SJCRH30 (cell line): ENCODE data around the gene CELSR1. TPM values are rescaled to one million over a fixed set of nuclear protein-coding genes. Genes with fewer than 3 reads are reported as not detected.
A peak's percentile ranks its signal among the peaks of the same experiment; 100 is the strongest.

Experiments used
- DNase-seq, 2 experiments: peaks; one replicate each; pipeline ENCODE4 v3.0.0-alpha.2; 2015 to 2020
- H3K27ac ChIP-seq: fragments of 250-450 bp; sonication (Bioruptor Pico); 2 replicates; pipeline ENCODE4 v1.5.1; 2020; ENCODE audit warnings: mild to moderate bottlenecking, moderate library complexity
- H3K27me3 ChIP-seq: fragments of 250-450 bp; sonication (Bioruptor Pico); 2 replicates; pipeline ENCODE4 v1.5.1; 2020; ENCODE audit warnings: mild to moderate bottlenecking, moderate library complexity
- H3K36me3 ChIP-seq: fragments of 250-450 bp; sonication (Bioruptor Pico); 2 replicates; pipeline ENCODE4 v1.5.1; 2020; ENCODE audit warnings: mild to moderate bottlenecking, moderate library complexity
- H3K4me1 ChIP-seq: fragments of 250-450 bp; sonication (Bioruptor Pico); 2 replicates; pipeline ENCODE4 v1.5.1; 2020; ENCODE audit warnings: mild to moderate bottlenecking, moderate library complexity
- H3K4me3 ChIP-seq: fragments of 250-450 bp; sonication (Bioruptor Pico); 2 replicates; pipeline ENCODE4 v1.5.1; 2020; ENCODE audit warnings: mild to moderate bottlenecking, moderate library complexity
- H3K9me3 ChIP-seq: fragments of 250-450 bp; sonication (Bioruptor Pico); replicated peaks from 2 replicates; pipeline ENCODE4 v1.5.1; 2020; ENCODE audit warnings: mild to moderate bottlenecking, moderate library complexity
- total RNA-seq: library from RNA; depleted of rRNA; stranded (reverse); fragments of >200 nt; shearing (Covaris generic); gene quantifications from 2 replicates; pipeline ENCODE4 v1.2.3, GENCODE V29; 2014

Gene CELSR1
- total RNA-seq, 1 experiment from 2014 or later = not detected

DNA sequence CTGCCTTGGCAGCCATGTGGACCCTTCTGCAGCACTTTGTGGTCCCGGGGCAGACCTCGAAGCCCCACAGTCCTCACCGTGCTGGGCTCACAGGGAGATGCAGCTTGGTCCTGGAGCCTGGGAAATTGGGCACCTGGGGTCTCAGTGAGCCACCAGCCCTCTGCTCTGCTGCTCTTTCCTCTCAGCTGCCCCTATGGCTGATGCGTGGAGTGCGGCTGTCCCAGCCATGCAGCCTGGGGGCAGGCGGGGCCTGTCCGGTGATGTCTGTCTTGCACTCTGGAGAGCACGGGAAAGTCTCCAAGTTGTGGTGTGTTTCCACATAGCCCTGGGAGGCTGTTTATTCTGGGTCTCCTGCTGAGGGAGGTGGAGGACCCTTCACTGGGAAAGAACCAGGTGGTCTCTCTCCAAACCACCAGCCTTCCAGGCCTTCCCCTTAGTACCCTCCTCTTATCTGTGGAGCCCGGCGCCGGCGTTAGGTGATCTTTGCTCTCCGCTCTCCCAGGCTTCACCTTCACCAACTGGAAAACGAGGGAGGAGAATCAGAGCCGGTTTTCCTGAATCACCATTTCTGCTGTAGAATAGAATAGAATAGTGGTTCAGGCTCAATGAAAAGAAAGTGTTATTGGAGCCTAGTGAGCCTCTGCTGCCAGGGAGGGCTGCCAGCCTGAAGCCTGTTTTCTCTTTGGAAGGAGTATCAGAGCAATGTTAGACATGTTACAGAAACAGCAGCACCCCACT, 41.6 kb upstream of the CELSR1 start:
- Histone ChIP-seq H3K9me3 (no peaks in the 10 kb centered on the region), H3K4me3 (no peak overlapping the region), H3K27me3 (peaks cover 9% of the 10 kb centered on the region; the same call in 1 of the 2 replicates), H3K4me1 (no peaks in the 10 kb centered on the region), H3K36me3 (no peaks in the 10 kb centered on the region), H3K27ac (no peak overlapping the region)
- DNase-seq = peak in 1 of 2 experiments; percentile 35

GRCh38 chr22:46578251-46578823, 40.9 kb upstream of the CELSR1 start:
- H3K27ac ChIP-seq = no peak overlapping the region
- peaks cover 11% of the 10 kb centered on the region; the same call in 1 of the 2 replicates for H3K27me3 ChIP-seq
- no peaks in the 10 kb centered on the region for H3K9me3 ChIP-seq
- no peaks in the 10 kb centered on the region for H3K4me1 ChIP-seq
- DNase-seq = no peak
- no peaks in the 10 kb centered on the region for H3K36me3 ChIP-seq
- H3K4me3 ChIP-seq = no peak overlapping the region

- no peaks in the 10 kb centered on the region for H3K9me3 ChIP-seq
- H3K27me3 ChIP-seq = peaks cover 11% of the 10 kb centered on the region; the same call in 1 of the 2 replicates
- H3K4me3 ChIP-seq = peak overlapping the region; percentile 60
- H3K4me1 ChIP-seq = no peaks in the 10 kb centered on the region
- no peak for DNase-seq
- no peaks in the 10 kb centered on the region for H3K36me3 ChIP-seq
- H3K27ac ChIP-seq = no peak overlapping the region
These were observed 40.2 kb upstream of the CELSR1 start for GRCh38 chr22:46577368-46578249.

DNA sequence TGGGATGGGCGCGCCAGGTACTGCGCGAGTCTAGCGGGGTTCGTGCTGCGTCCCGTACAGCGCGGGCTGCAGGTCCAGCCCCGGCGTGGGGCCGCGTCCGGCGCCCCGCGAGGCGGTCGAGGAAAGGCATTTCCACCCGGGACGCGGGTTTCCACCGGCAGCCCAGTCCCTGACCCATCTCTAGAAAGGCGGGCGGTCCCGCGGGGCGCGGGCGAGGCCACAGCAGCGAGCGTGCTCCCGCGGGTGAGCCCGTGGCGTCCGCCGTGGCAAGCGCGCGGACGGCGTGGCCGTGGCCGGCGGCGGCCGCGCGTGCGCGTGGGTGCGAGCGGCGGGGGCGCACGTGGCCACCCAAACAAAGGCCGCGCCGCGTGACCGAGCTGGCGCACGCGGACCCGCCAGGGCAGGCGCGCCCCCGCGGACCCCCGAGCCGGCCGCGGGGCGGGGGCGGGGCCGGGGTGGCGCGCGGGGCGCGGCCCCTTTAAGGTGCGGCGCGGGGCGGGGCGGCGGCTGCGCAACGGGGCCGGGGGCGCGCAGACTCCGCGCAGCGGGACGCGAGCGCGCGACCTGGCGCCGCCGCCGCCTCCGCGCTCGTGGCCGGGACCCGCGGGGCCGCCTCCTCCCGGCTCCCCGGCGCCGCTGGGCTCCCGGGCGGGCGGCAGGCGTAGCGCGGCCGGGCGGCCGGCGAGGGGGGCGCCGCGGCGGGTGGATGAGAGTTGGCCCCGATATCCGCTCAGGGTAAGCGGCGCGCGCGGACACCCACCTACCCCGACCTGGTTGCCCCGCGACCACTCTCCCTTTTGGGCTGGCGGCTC, 39.3 kb upstream of the CELSR1 start:
- DNase-seq = peak; percentile 34 to 67
- H3K4me3 ChIP-seq = peak overlapping the region; percentile 60
- H3K36me3 ChIP-seq = no peaks in the 10 kb centered on the region
- no peak overlapping the region for H3K27ac ChIP-seq
- no peaks in the 10 kb centered on the region for H3K4me1 ChIP-seq
- H3K27me3 ChIP-seq = peaks cover 11% of the 10 kb centered on the region; the same call in 1 of the 2 replicates
- H3K9me3 ChIP-seq = no peaks in the 10 kb centered on the region; the same call in 1 of the 2 replicates

- no peaks in the 10 kb centered on the region for H3K36me3 ChIP-seq
- peak overlapping the region; percentile 53 for H3K4me3 ChIP-seq
- H3K27ac ChIP-seq = no peak overlapping the region
- DNase-seq = no peak
- no peaks in the 10 kb centered on the region for H3K4me1 ChIP-seq
- H3K9me3 ChIP-seq = no peaks in the 10 kb centered on the region; the same call in 1 of the 2 replicates
- peaks cover 11% of the 10 kb centered on the region; the same call in 1 of the 2 replicates for H3K27me3 ChIP-seq
These were observed 38.6 kb upstream of the CELSR1 start for GRCh38 chr22:46575911-46576555.

DNA sequence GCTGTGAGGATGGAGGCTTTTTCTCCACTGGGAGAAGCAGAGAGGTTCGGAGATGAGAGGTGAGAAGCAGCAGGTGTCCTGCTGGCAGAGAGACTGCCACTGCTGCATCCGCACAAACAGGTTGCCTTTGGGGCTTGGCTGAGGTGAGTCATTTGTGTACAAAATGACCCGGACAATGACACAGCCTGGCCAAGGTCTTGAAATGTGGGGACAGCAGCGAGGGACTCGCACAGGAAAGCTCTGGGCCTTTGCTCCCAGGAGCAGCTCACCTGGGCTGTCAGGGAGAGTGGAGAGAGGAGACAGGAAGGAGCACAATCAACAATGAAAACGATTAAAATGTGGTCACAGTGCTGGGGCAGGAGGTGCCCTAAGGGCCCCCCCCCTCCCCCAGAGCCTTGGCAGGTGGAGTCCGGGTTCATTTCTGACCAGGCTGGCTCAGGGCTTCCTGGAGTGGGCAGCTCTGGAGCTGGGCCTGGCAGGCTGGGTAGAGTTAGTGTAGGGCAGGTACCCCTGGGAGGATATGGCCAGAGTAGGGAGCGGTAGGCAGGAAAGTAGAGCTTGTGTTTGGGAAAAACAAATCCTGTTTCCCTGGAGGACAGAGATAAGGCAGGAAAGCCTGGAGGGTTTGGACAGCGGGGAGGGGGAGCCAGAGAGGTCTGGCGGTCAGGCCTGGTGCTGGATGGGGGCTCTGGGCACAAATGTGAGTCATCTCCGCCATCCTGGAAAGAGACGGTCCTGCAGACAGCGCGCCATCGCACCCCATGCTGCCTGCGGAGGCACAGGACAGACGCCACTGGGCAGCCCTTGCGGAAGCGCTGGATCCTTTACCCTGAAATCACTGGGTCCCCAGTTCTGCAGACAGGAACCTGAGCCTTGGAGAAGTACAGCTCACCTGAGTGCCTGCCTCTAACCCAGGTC, 37.8 kb upstream of the CELSR1 start:
- H3K9me3 ChIP-seq = no peaks in the 10 kb centered on the region; the same call in 1 of the 2 replicates
- H3K27ac ChIP-seq = no peak overlapping the region
- H3K4me3 ChIP-seq = no peak overlapping the region
- no peak for DNase-seq
- H3K27me3 ChIP-seq = peaks cover 11% of the 10 kb centered on the region; the same call in 1 of the 2 replicates
- no peaks in the 10 kb centered on the region for H3K36me3 ChIP-seq
- H3K4me1 ChIP-seq = no peaks in the 10 kb centered on the region

- Histone ChIP-seq H3K27ac (no peak overlapping the region), H3K4me1 (no peaks in the 10 kb centered on the region), H3K36me3 (no peaks in the 10 kb centered on the region), H3K27me3 (peaks cover 11% of the 10 kb centered on the region; the same call in 1 of the 2 replicates), H3K4me3 (no peak overlapping the region), H3K9me3 (no peaks in the 10 kb centered on the region; the same call in 1 of the 2 replicates)
- no peak for DNase-seq
These were observed 37.1 kb upstream of the CELSR1 start for GRCh38 chr22:46574438-46574992.

DNA sequence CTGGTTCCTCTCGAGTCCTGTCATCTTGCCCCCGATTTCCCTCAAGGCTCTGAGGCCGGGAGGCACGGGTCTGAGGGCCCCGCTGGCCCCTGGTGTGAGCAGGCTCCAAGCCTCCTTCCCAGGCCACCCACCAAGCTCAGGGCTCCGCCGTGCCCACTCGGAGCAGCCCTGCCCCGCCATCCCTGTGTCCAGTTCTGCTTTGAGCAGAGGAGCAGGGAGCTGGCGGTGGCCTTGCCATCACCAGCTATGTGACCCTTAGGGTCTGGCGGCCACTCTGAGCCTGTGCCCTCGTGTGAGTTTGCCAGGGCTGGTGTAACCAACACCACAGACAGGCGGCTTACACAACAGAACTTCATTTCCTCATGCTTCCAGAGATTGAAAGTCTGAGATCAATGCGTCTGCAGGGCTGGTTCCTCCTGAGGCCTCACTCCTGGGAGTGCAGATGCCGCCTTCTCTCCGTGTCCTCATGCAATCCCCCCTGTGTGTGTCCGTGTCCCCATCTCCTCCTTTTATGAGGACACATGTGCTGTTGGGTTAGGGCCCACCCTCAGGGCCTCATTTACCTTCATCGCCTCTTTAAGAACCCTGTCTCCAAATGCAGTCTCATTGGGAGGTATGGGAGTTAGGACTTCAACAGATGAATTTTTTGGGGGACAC, 36.5 kb upstream of the CELSR1 start:
- Histone ChIP-seq H3K27me3 (peaks cover 11% of the 10 kb centered on the region; the same call in 1 of the 2 replicates), H3K36me3 (no peaks in the 10 kb centered on the region)

DNA sequence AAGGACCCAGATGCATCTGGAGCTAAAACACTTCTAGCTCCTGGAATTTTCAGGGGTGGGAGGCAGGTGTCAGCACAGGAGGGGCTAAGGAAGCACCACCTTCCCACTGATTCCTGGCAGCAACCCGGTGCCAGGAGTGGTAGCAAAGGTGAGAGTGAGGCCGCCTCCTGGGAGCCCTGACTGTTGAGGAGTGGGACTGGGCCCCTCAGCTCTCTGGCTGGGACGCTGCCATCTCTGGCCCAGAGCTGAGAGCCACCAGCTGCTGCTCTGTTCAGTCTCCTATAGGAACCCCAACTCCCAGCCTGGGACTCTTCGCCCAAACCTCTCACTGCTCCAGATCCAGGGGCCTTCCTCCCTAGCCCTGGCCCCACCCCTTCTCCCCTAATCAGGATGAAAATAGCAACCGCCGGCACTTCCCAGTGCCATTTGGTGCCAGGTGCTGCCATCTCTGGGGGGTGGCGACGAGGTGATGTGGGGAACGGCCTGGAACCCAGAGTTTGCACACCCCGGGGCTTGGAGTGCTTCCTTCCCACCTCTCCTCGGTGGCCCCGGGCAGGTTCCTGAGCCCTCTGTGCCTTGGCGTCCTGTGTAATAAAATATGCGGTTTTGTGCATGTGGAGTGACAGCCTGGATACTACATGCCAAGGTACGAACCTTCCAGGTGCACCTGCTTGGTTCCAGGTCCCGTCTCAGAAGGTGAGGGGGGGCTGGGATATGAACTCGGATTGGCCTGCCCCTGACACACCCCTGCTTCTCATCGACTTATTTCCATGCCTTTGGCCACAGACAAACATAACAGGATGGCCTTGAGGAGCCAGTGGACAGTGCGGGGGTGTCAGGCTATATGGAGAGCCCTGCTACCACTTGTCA, 35.7 kb upstream of the CELSR1 start:
- no peaks in the 10 kb centered on the region; the same call in 1 of the 2 replicates for H3K9me3 ChIP-seq
- H3K27me3 ChIP-seq = peaks cover 11% of the 10 kb centered on the region; the same call in 1 of the 2 replicates
- H3K36me3 ChIP-seq = no peaks in the 10 kb centered on the region
- no peaks in the 10 kb centered on the region for H3K4me1 ChIP-seq
- no peak overlapping the region for H3K27ac ChIP-seq
- H3K4me3 ChIP-seq = no peak overlapping the region
- no peak for DNase-seq

More for the DNA sequence above, 36.5 kb upstream of the CELSR1 start:
- H3K4me3 ChIP-seq = no peak overlapping the region
- H3K9me3 ChIP-seq = no peaks in the 10 kb centered on the region; the same call in 1 of the 2 replicates
- DNase-seq = no peak
- no peaks in the 10 kb centered on the region for H3K4me1 ChIP-seq
- H3K27ac ChIP-seq = no peak overlapping the region

DNA sequence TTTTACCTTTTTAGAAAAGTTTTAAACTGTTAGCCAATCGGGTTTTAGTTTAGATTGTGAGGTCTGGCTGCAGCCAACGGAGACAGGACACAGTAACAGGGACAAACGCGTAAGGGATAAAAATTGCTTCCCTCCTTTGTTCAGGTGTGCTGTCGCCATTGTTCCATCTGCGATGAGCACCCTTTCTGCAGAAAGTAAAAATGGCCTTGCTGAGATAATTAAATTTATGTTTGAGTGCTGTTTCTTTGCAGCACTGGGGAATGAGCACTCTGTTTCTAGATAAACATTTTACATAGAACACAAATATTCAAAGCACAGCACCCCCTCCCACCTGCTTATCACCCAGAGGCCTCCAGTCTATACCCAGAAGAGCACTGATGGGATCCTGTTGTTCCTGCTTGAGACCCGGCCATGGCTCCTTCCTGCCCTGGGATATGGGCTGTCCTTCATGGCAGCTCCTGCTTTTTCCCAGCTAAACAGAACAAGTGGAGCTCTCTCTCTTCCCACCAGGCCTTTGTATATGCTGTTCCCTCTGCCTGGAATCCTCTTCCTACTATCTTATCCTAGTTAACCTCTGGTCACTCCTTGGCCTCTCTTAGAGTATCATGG, 34.3 kb upstream of the CELSR1 start:
- Histone ChIP-seq H3K4me1 (no peaks in the 10 kb centered on the region), H3K27ac (no peak overlapping the region), H3K9me3 (no peaks in the 10 kb centered on the region; the same call in 1 of the 2 replicates), H3K27me3 (0 out of 2 replicates have a peak, but pooled peaks cover 5% of the 10 kb centered on the region), H3K36me3 (no peaks in the 10 kb centered on the region), H3K4me3 (no peak overlapping the region)
- no peak for DNase-seq
